CD14-positive monocyte (primary cell): Measurements from ENCODE around the gene YTHDC1. TPM values are rescaled to one million over a fixed set of nuclear protein-coding genes. Genes with fewer than 3 reads are reported as not detected.
A peak's percentile ranks its signal among the peaks of the same experiment; 100 is the strongest.

ENCODE experiments used
- DNase-seq, 3 donors: peaks; one replicate each; pipeline ENCODE4 v3.0.0-alpha.2; 2011 to 2022
- H2AFZ ChIP-seq: 2 replicates; pipeline ENCODE4 v1.6.0; 2012; ENCODE audit warnings: mild to moderate bottlenecking, low read depth, low read length, inconsistent platforms; ENCODE audit not compliant: insufficient read depth, poor library complexity, severe bottlenecking
- H3K27ac ChIP-seq, 2 donors: 1 replicate in 1 of 2; 2 replicates in 1 of 2; pipeline ENCODE4 v1.5.1; 2012 to 2013; ENCODE audit warnings: low read length in 2 of 2, control low read depth in 1 of 2, inconsistent platforms in 1 of 2, low read depth in 1 of 2, mild to moderate bottlenecking in 1 of 2
- H3K27me3 ChIP-seq, 2 donors: one replicate each; pipeline versions ENCODE4 v1.6.0 to v1.6.1; 2011 to 2013; ENCODE audit warnings: low read length in 2 of 2; ENCODE audit not compliant: control insufficient read depth in 2 of 2, insufficient read depth in 2 of 2
- H3K36me3 ChIP-seq, 2 donors: replicated peaks in 1 of 2; 1 replicate in 1 of 2; 2 replicates in 1 of 2; pipeline versions ENCODE4 v1.5.1 to v1.6.1; 2012 to 2013; ENCODE audit warnings: low read length in 2 of 2, control low read depth in 1 of 2, inconsistent platforms in 1 of 2, mild to moderate bottlenecking in 1 of 2; ENCODE audit not compliant: insufficient read depth in 2 of 2, control insufficient read depth in 1 of 2
- H3K4me1 ChIP-seq, 2 donors: 1 replicate in 1 of 2; 2 replicates in 1 of 2; pipeline versions ENCODE4 v1.5.1 to v1.6.1; 2012 to 2013; ENCODE audit warnings: low read length in 2 of 2, control low read depth in 1 of 2, inconsistent platforms in 1 of 2, mild to moderate bottlenecking in 1 of 2, moderate library complexity in 1 of 2; ENCODE audit not compliant: insufficient read depth in 2 of 2, control insufficient read depth in 1 of 2
- H3K4me2 ChIP-seq: replicated peaks from 2 replicates; pipeline ENCODE3; 2012; ENCODE audit warnings: low read length, moderate library complexity, mild to moderate bottlenecking; ENCODE audit not compliant: poor library complexity, severe bottlenecking; ENCODE audit errors: extremely low read depth
- H3K4me3 ChIP-seq, 3 experiments: fragments of 200-600 bp in 1 of 3; sonication (generic) in 1 of 3; replicated peaks in 1 of 3; 1 replicate in 2 of 3; 2 replicates in 1 of 3; pipeline ENCODE4 v1.5.1; 2011 to 2013; ENCODE audit warnings: low read length in 3 of 3, mild to moderate bottlenecking in 3 of 3, control low read depth in 2 of 3, low read depth in 2 of 3, inconsistent platforms in 1 of 3, moderate library complexity in 1 of 3
- H3K79me2 ChIP-seq: 2 replicates; pipeline ENCODE4 v1.6.0; 2012; ENCODE audit warnings: mild to moderate bottlenecking, control low read depth, inconsistent platforms, low read length, moderate library complexity; ENCODE audit not compliant: insufficient read depth
- H3K9ac ChIP-seq: 2 replicates; pipeline ENCODE4 v1.6.0; 2017; ENCODE audit warnings: low read length, mild to moderate bottlenecking; ENCODE audit not compliant: insufficient read depth, poor library complexity, severe bottlenecking
- H3K9me3 ChIP-seq, 2 donors: replicated peaks in 1 of 2; 1 replicate in 1 of 2; 2 replicates in 1 of 2; pipeline versions ENCODE4 v1.5.1 to v1.6.1; 2012 to 2013; ENCODE audit warnings: low read length in 2 of 2, control low read depth in 1 of 2; ENCODE audit not compliant: control insufficient read depth in 1 of 2, insufficient read depth in 1 of 2
- H4K20me1 ChIP-seq: 2 replicates; pipeline ENCODE4 v1.6.0; 2012; ENCODE audit warnings: mild to moderate bottlenecking, low read length, control low read depth, moderate library complexity; ENCODE audit not compliant: insufficient read depth
- H3K27ac Mint-ChIP-seq, 7 donors: one replicate each; pipeline ENCODE4 v1.8.0; 2020; ENCODE audit warnings: mild to moderate bottlenecking in 7 of 7, mixed read lengths in 7 of 7, moderate library complexity in 6 of 7, inconsistent platforms in 2 of 7
- H3K27me3 Mint-ChIP-seq, 3 donors: one replicate each; pipeline ENCODE4 v1.8.0; 2021 to 2022; ENCODE audit warnings: low read depth in 3 of 3, mild to moderate bottlenecking in 3 of 3, mixed read lengths in 3 of 3, moderate library complexity in 3 of 3, inconsistent platforms in 1 of 3
- H3K36me3 Mint-ChIP-seq, 2 donors: one replicate each; pipeline ENCODE4 v1.8.0; 2020; ENCODE audit warnings: mixed read lengths in 2 of 2, inconsistent platforms in 1 of 2, mild to moderate bottlenecking in 1 of 2
- H3K4me1 Mint-ChIP-seq: one replicate; pipeline ENCODE4 v1.8.0; 2020; ENCODE audit warnings: mild to moderate bottlenecking, mixed read lengths
- H3K4me3 Mint-ChIP-seq, 2 donors: one replicate each; pipeline ENCODE4 v1.8.0; 2020; ENCODE audit warnings: mild to moderate bottlenecking in 2 of 2, mixed read lengths in 2 of 2, moderate library complexity in 1 of 2
- H3K9me3 Mint-ChIP-seq, 7 donors: one replicate each; pipeline ENCODE4 v1.8.0; 2020 to 2022; ENCODE audit warnings: mixed read lengths in 7 of 7, mild to moderate bottlenecking in 6 of 7, moderate library complexity in 6 of 7, inconsistent platforms in 2 of 7
- WGBS: methylation state at CpG from one replicate; pipeline ENCODE4 v1.1.5; 2013; ENCODE audit warnings: missing lambda C conversion rate; ENCODE audit not compliant: insufficient coverage; 5-methylcytosine and 5-hydroxymethylcytosine counted together
- intact Hi-C, 2 donors: fragments of 100-400 bp; cut with micrococcal nuclease; formaldehyde crosslinking; loops; one replicate each; pipeline versions ENCODE4 v1.15.0 to v1.15.1; 2023
- polyA plus RNA-seq, 3 donors: library from polyadenylated mRNA; depleted of rRNA in 1 of 3; unstranded in 2 of 3; stranded (reverse) in 1 of 3; fragments of 300-500 nt in 2 of 3; fragments of >200 nt in 1 of 3; fragmentation: Illumina TruSeq in 2 of 3; gene quantifications; 1 replicate in 2 of 3; 2 replicates in 1 of 3; pipeline ENCODE4 v1.2.3, GENCODE V29; 2012 to 2021
- TF ChIP-seq, protein P1 (sequence below): fragments of 200-600 bp; IDR thresholded peaks from one replicate; pipeline ENCODE4 v1.8.0; 2022; ENCODE audit warnings: antibody characterized with exemption, mild to moderate bottlenecking

The YTHDC1 gene
- polyA plus RNA-seq, 3 donors, result 11.0 to 30.8 (median 11.5) TPM

- no peaks in the 10 kb centered on the region for H3K4me1 ChIP-seq
- H3K27ac ChIP-seq, result peak overlapping the region in 1 of 2 donors; percentile 64
- DNase-seq, result no peak
- peaks cover 81 to 96% of the 10 kb centered on the region in 2 donors for H3K36me3 ChIP-seq
- H3K9me3 ChIP-seq, result no peaks in the 10 kb centered on the region
- no peaks in the 10 kb centered on the region for H3K27me3 ChIP-seq
- Mint-ChIP-seq H3K9me3 (peaks cover 0 to 3% (median 0%) of the 10 kb centered on the region in 7 donors), H3K36me3 (peaks cover 69 to 83% of the 10 kb centered on the region in 2 donors), H3K27ac (peak overlapping the region in 1 of 7 donors; percentile 3), H3K4me1 (peaks cover 4% of the 10 kb centered on the region), H3K27me3 (no peaks in the 10 kb centered on the region), H3K4me3 (no peak overlapping the region)
- TF ChIP-seq, protein P1, sequence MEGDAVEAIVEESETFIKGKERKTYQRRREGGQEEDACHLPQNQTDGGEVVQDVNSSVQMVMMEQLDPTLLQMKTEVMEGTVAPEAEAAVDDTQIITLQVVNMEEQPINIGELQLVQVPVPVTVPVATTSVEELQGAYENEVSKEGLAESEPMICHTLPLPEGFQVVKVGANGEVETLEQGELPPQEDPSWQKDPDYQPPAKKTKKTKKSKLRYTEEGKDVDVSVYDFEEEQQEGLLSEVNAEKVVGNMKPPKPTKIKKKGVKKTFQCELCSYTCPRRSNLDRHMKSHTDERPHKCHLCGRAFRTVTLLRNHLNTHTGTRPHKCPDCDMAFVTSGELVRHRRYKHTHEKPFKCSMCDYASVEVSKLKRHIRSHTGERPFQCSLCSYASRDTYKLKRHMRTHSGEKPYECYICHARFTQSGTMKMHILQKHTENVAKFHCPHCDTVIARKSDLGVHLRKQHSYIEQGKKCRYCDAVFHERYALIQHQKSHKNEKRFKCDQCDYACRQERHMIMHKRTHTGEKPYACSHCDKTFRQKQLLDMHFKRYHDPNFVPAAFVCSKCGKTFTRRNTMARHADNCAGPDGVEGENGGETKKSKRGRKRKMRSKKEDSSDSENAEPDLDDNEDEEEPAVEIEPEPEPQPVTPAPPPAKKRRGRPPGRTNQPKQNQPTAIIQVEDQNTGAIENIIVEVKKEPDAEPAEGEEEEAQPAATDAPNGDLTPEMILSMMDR, result no peak
- H3K9ac ChIP-seq, result no peak overlapping the region
- intact Hi-C loops, result no loop called here
- no peak overlapping the region for H3K4me2 ChIP-seq
- H4K20me1 ChIP-seq, result peaks cover 45% of the 10 kb centered on the region
- H3K4me3 ChIP-seq, result no peak overlapping the region
- H3K79me2 ChIP-seq, result no peaks in the 10 kb centered on the region
- no CpG with 5 or more reads among the region's 1 CpG for WGBS
- H2AFZ ChIP-seq, result no peak overlapping the region
Observed at GRCh38 chr4:68326141-68326540, 23.7 kb downstream of the YTHDC1 start.

DNA sequence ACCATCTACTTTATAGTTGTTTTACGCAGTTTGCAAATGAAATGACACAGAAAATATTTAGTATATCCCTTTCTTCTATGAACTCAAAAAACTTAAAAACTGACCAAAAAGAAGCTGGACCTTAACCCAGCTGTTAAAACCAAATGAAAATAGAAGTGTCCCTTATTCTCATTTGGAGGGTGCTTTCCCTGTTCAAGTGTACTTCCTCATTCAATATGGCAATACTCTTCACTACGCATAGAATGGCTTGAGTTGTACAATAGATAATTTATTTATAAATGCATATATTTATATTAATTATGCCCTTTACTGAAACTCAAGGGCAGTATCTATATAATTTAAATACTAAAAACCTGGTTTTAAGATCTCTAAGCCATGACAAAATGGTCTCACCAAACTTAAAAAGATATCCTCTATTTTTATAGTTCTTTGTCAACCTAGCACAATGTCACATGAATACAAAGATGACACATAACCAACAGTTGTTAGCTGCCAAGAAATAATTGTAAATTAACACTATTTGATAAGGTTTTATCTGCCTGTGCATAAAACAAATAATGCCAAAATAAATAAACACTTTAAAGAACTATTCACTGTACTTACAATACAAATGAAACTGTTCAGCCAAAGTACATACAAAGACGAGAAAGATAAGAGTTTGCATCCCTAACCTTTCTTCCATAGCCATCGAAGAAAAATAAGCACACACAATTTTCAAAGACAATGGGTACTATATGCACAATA lies 25.2 kb downstream of the YTHDC1 start:
- Histone ChIP-seq H3K9me3 (no peaks in the 10 kb centered on the region), H3K9ac (no peak overlapping the region), H3K36me3 (peaks cover 78 to 96% of the 10 kb centered on the region in 2 donors), H2AFZ (no peak overlapping the region), H3K79me2 (no peaks in the 10 kb centered on the region), H3K4me1 (no peaks in the 10 kb centered on the region), H3K27me3 (no peaks in the 10 kb centered on the region), H4K20me1 (peaks cover 40% of the 10 kb centered on the region), H3K27ac (peak overlapping the region in 1 of 2 donors; percentile 64), H3K4me3 (no peak overlapping the region), H3K4me2 (no peak overlapping the region)
- H3K4me1 Mint-ChIP-seq, result peaks cover 4% of the 10 kb centered on the region
- TF ChIP-seq, protein P1, result no peak
- H3K9me3 Mint-ChIP-seq, result peaks cover 0 to 3% (median 0%) of the 10 kb centered on the region in 7 donors
- peaks cover 67 to 81% of the 10 kb centered on the region in 2 donors for H3K36me3 Mint-ChIP-seq
- no peak overlapping the region for H3K4me3 Mint-ChIP-seq
- no CpG with 5 or more reads among the region's 4 CpGs for WGBS
- intact Hi-C loops, result no loop called here
- H3K27me3 Mint-ChIP-seq, result no peaks in the 10 kb centered on the region
- H3K27ac Mint-ChIP-seq, result peak overlapping the region in 5 of 7 donors; percentile 63 to 80 (median 76)
- peak; percentile 27 to 36 (median 31) for DNase-seq
